ENCODE measurements around the gene DNAAF5. TPM values are rescaled to one million over a fixed set of nuclear protein-coding genes. Genes with fewer than 3 reads are reported as not detected.
A peak's percentile ranks its signal among the peaks of the same experiment; 100 is the strongest.

Gene DNAAF5
- total RNA-seq, 1 donor from 2014 or later, result 20.5 TPM

DNA sequence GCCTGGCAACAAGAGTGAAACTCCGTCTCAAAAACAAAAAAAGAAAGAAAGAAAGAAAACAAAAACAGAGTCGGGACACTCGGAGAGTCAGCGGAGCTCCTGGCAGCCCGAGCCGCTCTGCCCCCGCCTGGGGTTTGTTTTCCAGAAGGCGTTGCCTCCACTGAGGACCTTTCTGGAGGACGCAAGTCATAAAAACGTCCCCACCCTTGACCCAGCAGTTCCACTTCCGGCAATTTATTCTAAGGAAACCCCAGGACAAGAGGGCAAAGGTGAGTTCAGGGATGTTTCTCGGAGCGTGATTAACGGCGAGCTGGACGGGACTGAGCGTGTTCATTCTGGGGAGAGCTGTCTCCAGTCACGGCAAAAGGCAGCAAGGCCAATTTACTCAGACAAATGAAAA is 78.8 kb downstream of the DNAAF5 start:
- Histone ChIP-seq H3K9me3 (no peaks in the 10 kb centered on the region), H3K4me1 (peaks cover 24 to 28% of the 10 kb centered on the region in 2 donors), H3K27ac (peak overlapping the region; percentile 19 to 56), H3K36me3 (no peaks in the 10 kb centered on the region), H3K4me3 (no peak overlapping the region), H3K27me3 (no peaks in the 10 kb centered on the region)
- intact Hi-C loops (cut with DNase I), result no loop called here
- no peak for DNase-seq (ENCODE audit: low spot score in 2 of 2)
- TF ChIP-seq, protein P1, sequence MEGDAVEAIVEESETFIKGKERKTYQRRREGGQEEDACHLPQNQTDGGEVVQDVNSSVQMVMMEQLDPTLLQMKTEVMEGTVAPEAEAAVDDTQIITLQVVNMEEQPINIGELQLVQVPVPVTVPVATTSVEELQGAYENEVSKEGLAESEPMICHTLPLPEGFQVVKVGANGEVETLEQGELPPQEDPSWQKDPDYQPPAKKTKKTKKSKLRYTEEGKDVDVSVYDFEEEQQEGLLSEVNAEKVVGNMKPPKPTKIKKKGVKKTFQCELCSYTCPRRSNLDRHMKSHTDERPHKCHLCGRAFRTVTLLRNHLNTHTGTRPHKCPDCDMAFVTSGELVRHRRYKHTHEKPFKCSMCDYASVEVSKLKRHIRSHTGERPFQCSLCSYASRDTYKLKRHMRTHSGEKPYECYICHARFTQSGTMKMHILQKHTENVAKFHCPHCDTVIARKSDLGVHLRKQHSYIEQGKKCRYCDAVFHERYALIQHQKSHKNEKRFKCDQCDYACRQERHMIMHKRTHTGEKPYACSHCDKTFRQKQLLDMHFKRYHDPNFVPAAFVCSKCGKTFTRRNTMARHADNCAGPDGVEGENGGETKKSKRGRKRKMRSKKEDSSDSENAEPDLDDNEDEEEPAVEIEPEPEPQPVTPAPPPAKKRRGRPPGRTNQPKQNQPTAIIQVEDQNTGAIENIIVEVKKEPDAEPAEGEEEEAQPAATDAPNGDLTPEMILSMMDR (IDR thresholded peaks at IDR 0.05), result no peak

DNA sequence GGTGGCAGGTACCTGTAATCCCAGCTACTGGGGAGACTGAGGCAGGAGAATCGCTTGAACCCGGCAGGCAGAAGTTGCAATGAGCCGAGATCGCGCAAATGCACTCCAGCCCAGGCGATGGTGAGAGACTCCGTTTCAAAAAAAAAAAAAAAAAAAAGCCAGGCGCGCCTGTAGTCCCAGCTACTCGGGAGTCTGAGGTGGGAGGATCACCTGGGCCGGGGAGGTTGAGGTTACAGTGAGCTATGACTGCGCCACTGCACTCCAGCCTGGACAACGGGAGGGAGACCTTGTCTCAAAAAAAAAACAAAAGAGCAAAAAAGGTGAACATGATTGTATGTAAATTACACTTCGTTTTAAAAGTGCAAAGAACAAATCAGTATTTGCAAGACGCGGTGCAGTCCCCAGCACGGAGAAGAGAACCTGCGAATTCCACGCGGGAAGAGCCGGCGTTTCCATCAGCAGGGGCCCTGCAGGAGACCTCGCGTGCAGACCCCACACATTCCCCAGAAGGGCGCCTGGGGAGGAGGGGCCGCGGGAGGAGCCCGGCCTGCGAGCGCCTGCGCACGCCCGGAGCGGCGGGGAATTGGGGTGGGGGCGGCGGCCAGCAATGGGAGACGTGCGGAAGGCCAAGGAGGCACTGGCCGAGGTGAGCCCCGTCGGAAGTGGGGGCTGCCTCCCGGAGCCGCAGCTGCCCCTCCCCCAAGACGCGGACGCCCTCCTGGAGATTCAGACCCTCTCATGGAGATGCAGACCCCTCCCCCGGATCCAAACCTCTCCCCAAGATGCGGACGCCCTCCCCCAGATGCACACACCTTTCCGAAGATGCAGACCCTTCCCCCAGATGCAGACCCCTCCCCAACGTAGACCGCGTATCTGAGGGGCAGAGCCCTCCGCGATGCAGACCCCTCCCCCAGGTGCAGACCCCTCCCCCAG is 89.1 kb downstream of the DNAAF5 start:
- Histone ChIP-seq H3K27ac (peak overlapping the region; percentile 95 to 98), H3K9me3 (no peaks in the 10 kb centered on the region), H3K4me3 (peak overlapping the region; percentile 47 to 99), H3K36me3 (no peaks in the 10 kb centered on the region), H3K27me3 (no peaks in the 10 kb centered on the region), H3K4me1 (peaks cover 9 to 43% of the 10 kb centered on the region in 2 donors)
- DNase-seq (ENCODE audit: low spot score in 2 of 2), result no peak
- TF ChIP-seq, protein P1 (IDR thresholded peaks at IDR 0.05), result no peak
- intact Hi-C loops (cut with DNase I), result no loop called here

DNA sequence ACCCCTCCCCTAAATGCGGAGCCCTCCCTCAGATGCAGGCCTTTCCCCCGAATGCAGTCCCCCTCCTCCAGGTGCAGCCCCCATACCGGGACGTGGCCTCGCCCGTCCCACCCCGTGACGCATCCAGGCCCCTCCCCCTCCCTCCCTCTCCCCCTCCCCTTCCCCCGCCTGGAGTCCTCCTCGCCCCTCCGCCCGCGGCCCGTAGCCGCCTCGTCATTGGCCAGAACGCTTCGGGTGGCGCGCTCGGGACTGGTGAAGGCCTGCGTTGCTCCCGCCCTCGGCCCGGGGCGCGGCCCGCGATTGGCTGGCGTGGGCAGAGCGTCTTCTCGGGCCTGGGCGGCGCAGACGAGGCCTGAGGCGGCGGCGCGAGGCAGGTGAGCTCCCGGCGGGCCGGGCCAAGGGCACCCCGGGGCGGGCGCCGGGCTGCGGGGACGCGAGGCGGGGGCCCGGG is 89.8 kb downstream of the DNAAF5 start:
- H3K27me3 ChIP-seq, result no peaks in the 10 kb centered on the region
- H3K4me1 ChIP-seq, result peaks cover 9 to 51% of the 10 kb centered on the region in 2 donors
- no peaks in the 10 kb centered on the region for H3K36me3 ChIP-seq
- no peaks in the 10 kb centered on the region for H3K9me3 ChIP-seq
- peak overlapping the region; percentile 95 to 98 for H3K27ac ChIP-seq
- TF ChIP-seq, protein P1 (IDR thresholded peaks at IDR 0.05), result no peak
- intact Hi-C loops (cut with DNase I), result no loop called here
- peak overlapping the region; percentile 85 to 99 for H3K4me3 ChIP-seq
- DNase-seq (ENCODE audit: low spot score in 2 of 2), result peak; percentile 95 to 99

DNA sequence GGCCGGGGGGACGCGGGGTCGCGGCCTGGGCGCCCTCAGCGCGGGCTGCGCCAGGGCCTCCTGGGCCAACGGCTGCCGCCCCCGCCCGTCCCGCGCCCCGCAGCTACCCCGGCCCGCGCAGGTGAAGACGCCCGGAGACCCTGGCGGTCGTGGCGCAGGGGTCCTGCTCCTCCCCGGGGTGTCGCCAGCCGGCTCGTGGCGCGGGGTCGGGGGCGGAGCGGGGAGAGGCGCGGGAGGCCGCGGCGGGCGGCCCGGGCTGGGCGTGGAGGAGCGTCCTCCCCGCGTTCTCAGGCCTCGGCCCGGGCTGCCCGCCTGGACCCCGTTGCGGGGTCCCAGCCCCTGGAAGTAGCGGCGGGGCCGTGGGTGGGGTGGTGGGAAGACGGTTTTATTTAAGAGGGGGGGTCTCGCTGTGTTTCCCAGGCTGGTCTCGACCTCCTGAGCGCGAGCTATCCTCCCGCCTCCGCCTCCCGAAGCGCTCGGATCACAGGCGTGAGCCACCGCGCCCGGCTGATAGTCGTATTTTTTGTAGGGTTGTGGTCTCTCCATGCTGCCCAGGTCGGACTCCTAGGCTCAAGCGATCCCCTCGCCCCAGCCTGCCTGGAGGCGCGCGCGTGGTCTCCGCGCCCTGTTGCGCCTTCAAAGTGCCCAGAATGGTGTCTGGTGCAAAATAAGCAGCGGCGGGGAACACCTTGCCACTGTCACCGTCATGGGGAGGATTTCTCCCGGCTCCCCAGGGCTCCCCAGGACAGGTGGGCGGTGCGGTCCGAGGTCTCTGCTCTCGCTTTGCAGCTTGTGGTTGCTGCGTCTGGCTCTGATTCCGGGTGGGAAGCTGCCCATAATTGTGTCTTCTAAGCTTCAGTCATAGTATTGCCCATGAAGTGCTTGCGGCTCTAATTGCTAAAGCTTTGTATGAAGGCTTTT is 90.5 kb downstream of the DNAAF5 start:
- H3K4me3 ChIP-seq, result peak overlapping the region; percentile 85 to 99
- no peaks in the 10 kb centered on the region for H3K9me3 ChIP-seq
- DNase-seq (ENCODE audit: low spot score in 2 of 2), result peak in 1 of 2 donors; percentile 65
- TF ChIP-seq, protein P1 (IDR thresholded peaks at IDR 0.05), result no peak
- intact Hi-C loops (cut with DNase I), result loop anchor here (1.0 kb wide), 1 partner anchor 14 kb away; no protein-coding TSS in a partner anchor
- no peaks in the 10 kb centered on the region for H3K36me3 ChIP-seq
- H3K27ac ChIP-seq, result peak overlapping the region; percentile 95 to 96
- H3K27me3 ChIP-seq, result no peaks in the 10 kb centered on the region
- H3K4me1 ChIP-seq, result peaks cover 12 to 51% of the 10 kb centered on the region in 2 donors

DNA sequence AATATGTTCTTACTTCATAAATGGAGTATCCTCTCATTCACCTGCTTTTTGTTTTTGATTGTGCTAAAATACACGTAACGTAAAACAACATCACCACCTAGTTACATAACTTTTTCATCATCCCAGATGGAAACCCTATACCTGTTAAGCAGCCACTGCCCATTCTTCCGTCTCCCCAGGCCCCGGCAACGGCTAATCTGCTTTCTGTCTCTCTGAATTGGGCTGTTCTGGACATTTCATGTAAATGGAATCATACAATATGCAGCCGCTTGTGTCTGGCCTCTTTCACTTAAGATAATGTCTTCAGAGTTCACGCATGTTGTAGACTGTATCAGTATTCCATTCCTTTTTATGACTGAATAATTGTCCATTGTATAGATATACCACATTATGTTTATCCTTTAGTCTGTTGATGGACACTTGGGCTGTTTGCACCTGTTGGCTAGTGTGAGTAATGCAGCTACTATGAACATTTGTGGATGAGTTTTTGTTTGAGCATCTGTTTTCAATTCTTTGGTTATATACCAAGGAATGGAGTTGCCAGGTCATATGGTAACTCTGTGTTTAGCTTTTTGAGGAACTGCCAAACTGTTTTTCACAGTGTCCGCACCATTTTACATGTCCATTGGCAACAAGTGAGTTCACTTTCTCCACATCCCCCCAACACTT is 91.7 kb downstream of the DNAAF5 start:
- Histone ChIP-seq H3K27me3 (no peaks in the 10 kb centered on the region), H3K36me3 (no peaks in the 10 kb centered on the region), H3K4me3 (peak overlapping the region in 1 of 2 donors; percentile 99), H3K4me1 (peaks cover 12 to 53% of the 10 kb centered on the region in 2 donors), H3K27ac (peak overlapping the region; percentile 95 to 96), H3K9me3 (no peaks in the 10 kb centered on the region)
- TF ChIP-seq, protein P1 (IDR thresholded peaks at IDR 0.05), result peak in 2 of 3 experiments; percentile 11 to 23
- intact Hi-C loops (cut with DNase I), result no loop called here
- DNase-seq (ENCODE audit: low spot score in 2 of 2), result no peak
